IPS-20b (cell line): ENCODE data around the gene PTER.

ENCODE experiments used
- H3K27ac ChIP-seq: one replicate; pipeline ENCODE4 v1.5.1; 2013; ENCODE audit warnings: low read length
- H3K27me3 ChIP-seq: 2 replicates; pipeline ENCODE4 v1.6.1; 2013; ENCODE audit warnings: mild to moderate bottlenecking, low read length, inconsistent platforms; ENCODE audit not compliant: insufficient read depth
- H3K36me3 ChIP-seq: 2 replicates; pipeline ENCODE4 v1.6.1; 2013; ENCODE audit warnings: low read depth, mild to moderate bottlenecking, inconsistent platforms, low read length, moderate library complexity; ENCODE audit not compliant: insufficient read depth
- H3K4me1 ChIP-seq: 2 replicates; pipeline ENCODE4 v1.6.1; 2013; ENCODE audit warnings: mild to moderate bottlenecking, control low read depth, inconsistent platforms, low read length, moderate library complexity; ENCODE audit not compliant: insufficient read depth
- H3K4me3 ChIP-seq: 2 replicates; pipeline ENCODE4 v1.5.1; 2013; ENCODE audit warnings: mild to moderate bottlenecking, low read length, inconsistent platforms
- H3K9ac ChIP-seq: 2 replicates; pipeline ENCODE4 v1.6.1; 2013; ENCODE audit warnings: low read depth, mild to moderate bottlenecking, inconsistent platforms, low read length, moderate library complexity
- H3K9me3 ChIP-seq: 2 replicates; pipeline ENCODE4 v1.6.1; 2013; ENCODE audit warnings: mild to moderate bottlenecking, low read depth, low read length, inconsistent platforms; ENCODE audit not compliant: insufficient read depth

The PTER gene

DNA sequence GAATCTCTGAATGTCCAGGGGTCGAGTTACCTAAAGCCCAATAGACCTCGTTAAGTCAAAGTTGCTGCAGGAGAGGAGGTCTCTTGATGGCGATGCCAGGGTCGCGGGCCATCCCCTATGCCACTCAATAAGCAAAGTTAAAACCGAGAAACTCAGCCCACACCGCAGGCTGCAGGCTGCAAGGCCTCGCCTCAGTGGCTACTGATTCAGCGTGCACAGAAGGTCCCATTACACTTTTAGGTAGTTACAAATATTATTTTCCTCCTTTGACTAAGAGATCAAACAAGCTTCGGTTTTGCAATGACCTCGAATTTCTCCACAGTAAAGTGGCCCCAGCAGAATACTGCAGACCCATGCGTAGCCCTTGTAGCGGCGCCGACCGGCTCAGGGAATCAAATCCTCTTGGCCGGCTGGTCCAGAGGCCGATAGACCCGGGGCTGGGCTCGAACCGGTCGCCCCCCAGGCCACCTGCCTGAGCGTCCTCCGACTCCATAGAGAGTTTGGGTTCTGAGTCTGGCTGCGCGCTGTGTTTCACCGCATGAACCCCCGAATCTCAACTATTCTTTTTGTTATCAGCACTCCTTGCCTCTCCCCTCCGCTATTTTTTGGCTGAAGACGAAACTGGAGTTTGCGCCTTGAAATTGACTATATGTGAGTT lies 82.6 kb downstream of the PTER start:
- no peaks in the 10 kb centered on the region for H3K9me3 ChIP-seq
- H3K27me3 ChIP-seq = peaks cover 72% of the 10 kb centered on the region
- H3K4me1 ChIP-seq = peaks cover 9% of the 10 kb centered on the region; the same call in 1 of the 2 replicates
- peak overlapping the region; percentile 51; the same call in 1 of the 2 replicates for H3K9ac ChIP-seq
- H3K4me3 ChIP-seq = peak overlapping the region; percentile 72
- no peaks in the 10 kb centered on the region for H3K36me3 ChIP-seq
- no peak overlapping the region for H3K27ac ChIP-seq

DNA sequence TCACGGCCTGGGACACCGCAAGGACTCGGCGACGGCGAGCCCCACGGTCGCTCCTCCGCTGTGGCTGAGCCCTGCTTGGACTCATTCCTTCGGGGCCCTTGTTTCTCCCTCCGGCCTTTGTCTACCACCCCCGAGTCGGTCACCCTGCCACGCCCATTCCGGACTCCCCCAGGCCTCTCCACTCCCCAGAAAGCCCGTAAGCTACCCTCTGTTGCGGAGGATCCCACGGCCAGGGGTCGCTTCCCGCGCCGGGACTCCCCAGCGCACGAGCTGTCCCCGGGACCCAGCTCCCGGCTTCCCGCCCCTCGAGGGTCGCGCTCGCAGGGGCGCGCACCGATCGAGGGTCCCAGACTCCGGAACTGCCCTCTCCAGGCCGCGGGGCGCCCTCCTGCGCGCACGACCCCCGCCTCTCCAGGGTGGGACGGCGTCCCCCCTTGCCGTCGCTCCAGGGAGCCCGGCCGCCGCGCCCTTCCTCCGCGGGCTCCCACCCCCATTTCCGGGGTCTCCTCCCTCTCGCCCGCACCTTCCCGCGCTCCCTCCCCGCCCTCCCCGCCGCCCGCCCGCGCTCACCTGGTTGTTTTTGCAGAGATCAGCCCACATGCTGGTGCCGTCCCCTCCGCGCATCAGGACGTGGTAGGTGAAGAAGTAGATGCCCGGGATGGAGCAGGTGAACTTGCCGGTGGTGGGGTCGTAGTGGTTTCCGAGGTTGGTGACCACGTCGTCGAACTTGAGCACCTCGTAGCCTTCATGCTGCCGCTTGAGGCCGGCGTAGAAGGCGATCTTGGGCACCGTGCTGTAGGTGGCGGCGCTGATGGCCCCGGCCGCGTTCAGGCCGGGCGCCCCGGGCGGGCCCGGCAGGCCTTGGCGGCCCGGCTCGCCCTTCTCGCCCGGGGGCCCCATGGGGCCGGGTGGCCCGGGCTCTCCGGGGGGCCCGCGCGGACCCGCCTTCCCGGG lies 83.4 kb downstream of the PTER start:
- Histone ChIP-seq H3K27ac (no peak overlapping the region), H3K4me3 (peak overlapping the region; percentile 72), H3K4me1 (peaks cover 9% of the 10 kb centered on the region; the same call in 1 of the 2 replicates), H3K9me3 (no peaks in the 10 kb centered on the region), H3K36me3 (no peaks in the 10 kb centered on the region), H3K27me3 (peaks cover 80% of the 10 kb centered on the region), H3K9ac (peak overlapping the region; percentile 51; the same call in 1 of the 2 replicates)

DNA sequence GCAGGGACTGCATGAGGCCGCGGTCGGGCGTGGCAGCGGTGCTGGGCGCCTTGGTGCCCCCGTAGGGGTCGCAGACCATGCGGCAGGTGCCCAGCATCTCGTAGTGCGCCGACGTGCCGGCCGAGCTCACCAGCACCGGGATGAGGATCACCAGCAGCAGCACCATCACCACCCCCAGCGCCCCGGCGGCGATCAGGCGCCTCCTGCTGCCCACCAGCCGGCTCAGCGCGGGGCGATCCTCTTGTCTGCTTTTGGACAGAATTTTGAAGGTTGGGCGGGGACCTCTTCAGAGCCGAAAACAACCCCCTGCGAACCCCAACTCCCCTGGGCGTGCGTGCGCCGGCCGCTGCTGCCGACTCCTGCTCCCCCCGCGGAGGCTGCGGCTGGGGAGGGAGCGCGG lies 84.1 kb downstream of the PTER start:
- no peak overlapping the region for H3K9ac ChIP-seq
- no peaks in the 10 kb centered on the region for H3K36me3 ChIP-seq
- peaks cover 87% of the 10 kb centered on the region for H3K27me3 ChIP-seq
- H3K9me3 ChIP-seq = no peaks in the 10 kb centered on the region
- peak overlapping the region; percentile 72; the same call in 1 of the 2 replicates for H3K4me3 ChIP-seq
- peaks cover 9% of the 10 kb centered on the region; the same call in 1 of the 2 replicates for H3K4me1 ChIP-seq
- H3K27ac ChIP-seq = no peak overlapping the region

DNA sequence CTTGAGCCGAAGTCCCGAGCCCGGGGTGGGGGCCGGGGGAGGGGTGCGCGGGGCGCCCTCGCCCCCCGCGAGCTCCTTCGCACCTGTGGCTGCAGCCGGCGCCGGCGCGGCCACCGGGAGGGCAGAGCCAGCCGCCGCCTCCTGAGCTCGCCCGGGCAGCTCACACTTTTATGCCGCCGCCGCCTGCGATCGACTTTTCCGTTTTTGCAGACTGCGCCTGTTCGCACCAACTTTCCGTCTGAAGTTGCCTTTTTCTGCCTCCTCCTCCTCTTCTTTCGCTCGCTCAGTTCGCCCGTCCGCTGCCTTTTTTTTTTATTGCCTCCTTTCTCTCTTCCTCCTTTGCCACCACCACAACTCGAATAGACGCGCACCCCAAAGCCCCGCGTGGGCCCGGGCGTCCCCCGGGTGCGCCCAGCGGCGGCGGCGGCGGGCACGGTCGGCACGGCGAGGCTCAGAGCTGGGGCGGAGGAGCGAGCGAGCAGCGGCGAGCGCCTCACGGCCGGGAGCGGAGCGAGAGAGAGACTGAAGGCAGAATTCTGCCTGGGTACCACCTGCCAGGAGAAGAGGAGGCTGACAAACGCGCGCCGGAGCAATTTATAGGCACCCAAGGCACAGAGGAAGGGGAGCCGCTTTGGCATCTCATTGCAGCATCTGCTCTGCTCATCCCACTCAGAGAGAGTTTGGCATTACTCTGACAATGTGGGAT lies 84.7 kb downstream of the PTER start, which contains the start of gene C1QL3:
TSS of gene C1QL3 (minus strand) at position 569 of the 706 bp plus-strand sequence. CDS start 814 bp downstream, outside the sequence.
- Histone ChIP-seq H3K27me3 (peaks cover 90% of the 10 kb centered on the region), H3K36me3 (no peaks in the 10 kb centered on the region), H3K4me3 (peak within 1 kb of the TSS; percentile 72; the same call in 1 of the 2 replicates), H3K27ac (no peak within 1 kb of the TSS), H3K4me1 (peaks cover 9% of the 10 kb centered on the region; the same call in 1 of the 2 replicates), H3K9ac (no peak within 1 kb of the TSS), H3K9me3 (no peaks in the 10 kb centered on the region)

DNA sequence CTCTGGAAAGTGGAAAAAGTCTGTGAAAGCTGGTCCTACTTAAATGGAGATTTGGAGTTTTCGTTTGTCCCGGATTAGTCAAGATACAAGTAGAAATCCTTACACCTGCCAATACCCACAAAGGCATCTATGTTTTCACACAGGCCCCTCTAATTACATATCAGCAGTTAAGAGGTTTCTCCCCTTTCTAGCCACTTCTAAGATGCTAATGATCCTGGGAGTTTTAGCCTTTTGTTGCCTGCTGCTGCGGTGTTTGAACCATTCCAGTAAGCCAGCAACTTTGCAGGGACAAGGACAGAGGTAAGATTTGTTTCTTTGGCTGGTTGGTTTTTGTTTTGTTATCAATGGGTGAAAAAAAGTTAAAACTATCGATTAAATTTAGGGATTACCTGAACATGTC lies 90.6 kb downstream of the PTER start:
- Histone ChIP-seq H3K9me3 (no peaks in the 10 kb centered on the region), H3K9ac (no peak overlapping the region), H3K27ac (no peak overlapping the region), H3K4me1 (peaks cover 8% of the 10 kb centered on the region; the same call in 1 of the 2 replicates), H3K27me3 (peaks cover 45% of the 10 kb centered on the region), H3K36me3 (no peaks in the 10 kb centered on the region), H3K4me3 (peak overlapping the region; percentile 5; the same call in 1 of the 2 replicates)

DNA sequence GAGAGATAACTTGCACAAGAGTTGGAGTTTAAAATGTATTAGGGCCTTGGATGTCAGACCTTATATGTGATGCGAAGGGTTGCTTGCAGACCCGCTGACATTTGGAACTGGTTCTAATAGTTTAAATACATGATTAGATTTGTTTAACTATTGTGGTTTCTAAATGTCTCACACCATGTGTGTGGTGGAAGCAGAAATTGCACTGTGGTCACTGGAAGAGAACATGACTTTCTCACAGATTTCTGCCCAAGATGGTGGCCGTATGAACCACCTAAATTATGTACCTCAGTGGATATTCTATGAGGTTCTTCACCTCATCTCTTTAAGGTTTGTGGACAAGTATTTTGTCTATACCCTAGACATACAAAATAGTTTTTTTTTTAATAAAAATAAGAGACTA lies 93.0 kb downstream of the PTER start:
- H3K27me3 ChIP-seq = peaks cover 21% of the 10 kb centered on the region; the same call in 1 of the 2 replicates
- no peaks in the 10 kb centered on the region for H3K9me3 ChIP-seq
- H3K27ac ChIP-seq = no peak overlapping the region
- no peak overlapping the region for H3K4me3 ChIP-seq
- H3K9ac ChIP-seq = no peak overlapping the region
- no peaks in the 10 kb centered on the region for H3K36me3 ChIP-seq
- peaks cover 8% of the 10 kb centered on the region; the same call in 1 of the 2 replicates for H3K4me1 ChIP-seq

DNA sequence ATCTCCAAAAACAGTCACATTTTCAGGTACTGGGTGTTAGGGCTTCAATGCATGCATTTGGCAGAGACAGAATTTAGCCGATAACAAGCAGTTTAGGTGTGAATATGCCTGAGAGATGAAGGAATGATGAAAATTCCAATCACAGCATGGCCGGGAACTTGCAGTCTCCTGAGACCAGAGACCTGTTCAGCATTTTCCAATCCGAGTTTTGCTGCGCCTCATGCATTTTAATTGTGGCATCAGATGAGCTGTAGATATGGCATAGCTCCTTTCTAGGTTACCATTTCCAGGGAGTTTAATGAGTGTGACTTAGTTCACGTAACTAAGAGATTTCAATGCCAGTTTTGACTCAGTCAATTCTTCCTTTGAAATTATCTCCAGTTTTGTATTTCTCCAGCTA lies 99.3 kb downstream of the PTER start:
- H3K9ac ChIP-seq = no peak overlapping the region
- no peaks in the 10 kb centered on the region for H3K9me3 ChIP-seq
- H3K36me3 ChIP-seq = no peaks in the 10 kb centered on the region
- H3K27ac ChIP-seq = no peak overlapping the region
- no peaks in the 10 kb centered on the region for H3K27me3 ChIP-seq
- no peaks in the 10 kb centered on the region for H3K4me1 ChIP-seq
- no peak overlapping the region for H3K4me3 ChIP-seq

DNA sequence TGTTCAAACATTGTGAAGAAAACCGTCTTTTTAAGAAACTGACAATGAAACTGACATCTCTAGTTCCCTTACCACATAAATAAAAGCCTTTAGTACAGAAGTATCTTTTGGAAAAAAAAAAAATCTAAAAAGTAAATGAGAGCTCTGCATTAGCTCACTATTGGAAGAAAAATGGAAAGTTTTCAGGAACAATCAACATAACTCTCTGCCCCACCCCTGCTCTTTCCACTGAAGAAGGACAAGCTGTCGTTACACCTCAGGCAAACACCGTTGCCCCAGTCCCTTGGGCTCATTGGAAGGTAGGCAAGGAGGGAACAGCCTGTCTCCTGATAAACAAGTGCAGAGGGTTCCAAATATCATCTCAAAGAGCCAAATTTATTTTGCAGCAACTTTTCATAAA lies 107.3 kb downstream of the PTER start:
- Histone ChIP-seq H3K4me3 (no peak overlapping the region), H3K36me3 (no peaks in the 10 kb centered on the region), H3K27me3 (no peaks in the 10 kb centered on the region), H3K9me3 (no peaks in the 10 kb centered on the region), H3K9ac (no peak overlapping the region), H3K27ac (no peak overlapping the region), H3K4me1 (no peaks in the 10 kb centered on the region)

DNA sequence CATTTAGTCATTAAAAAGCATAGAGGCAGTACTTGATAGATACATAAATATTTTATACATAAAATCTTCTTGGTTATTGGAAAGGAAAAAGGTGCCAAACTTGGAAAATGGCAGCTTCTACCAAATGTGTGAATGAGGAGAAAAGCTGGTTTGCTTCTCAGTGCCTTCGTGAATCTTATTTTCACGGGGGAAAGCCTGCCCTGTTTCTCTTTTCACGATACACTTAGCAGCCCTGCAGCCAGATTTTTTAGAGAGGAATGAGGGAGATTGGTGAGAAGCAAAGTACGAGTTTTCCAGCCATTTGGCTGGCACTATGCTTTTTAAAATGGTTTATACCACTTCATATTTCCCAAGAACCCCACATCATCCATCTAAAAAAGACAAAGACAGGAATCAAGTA lies 107.8 kb downstream of the PTER start:
- Histone ChIP-seq H3K36me3 (no peaks in the 10 kb centered on the region), H3K9ac (no peak overlapping the region), H3K4me3 (no peak overlapping the region), H3K27ac (no peak overlapping the region), H3K27me3 (no peaks in the 10 kb centered on the region), H3K4me1 (no peaks in the 10 kb centered on the region), H3K9me3 (no peaks in the 10 kb centered on the region)

DNA sequence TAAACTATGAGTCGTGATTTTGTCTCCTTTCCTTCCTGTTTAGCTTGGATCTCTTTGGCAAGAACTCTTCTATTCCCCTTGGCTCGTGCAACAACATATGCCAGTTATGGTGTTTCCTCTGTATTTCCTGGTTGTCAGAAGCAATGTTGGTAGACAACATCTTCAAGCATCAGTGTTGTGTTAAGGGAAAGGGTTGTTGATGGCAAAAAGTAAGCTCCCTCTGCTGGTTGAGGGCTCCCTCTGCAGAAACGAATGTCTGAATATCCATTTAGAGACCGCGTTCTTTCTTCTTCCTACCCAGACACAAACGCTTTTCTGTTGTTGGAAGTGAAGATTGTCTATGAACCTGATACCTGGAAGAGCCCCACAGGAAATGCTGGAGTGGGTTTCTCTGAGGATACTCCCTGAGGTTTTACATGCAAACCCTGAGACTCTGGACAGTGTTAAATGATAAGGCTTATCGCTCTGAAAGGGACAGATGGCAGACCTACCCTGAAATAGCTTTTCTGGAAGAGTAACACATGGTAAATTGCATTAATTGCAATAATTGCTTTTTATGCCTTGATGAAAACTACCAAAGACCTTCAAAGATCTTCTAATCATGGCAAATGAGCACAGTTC lies 108.4 kb downstream of the PTER start:
- no peaks in the 10 kb centered on the region for H3K9me3 ChIP-seq
- H3K27ac ChIP-seq = no peak overlapping the region
- H3K27me3 ChIP-seq = no peaks in the 10 kb centered on the region
- no peaks in the 10 kb centered on the region for H3K4me1 ChIP-seq
- no peak overlapping the region for H3K9ac ChIP-seq
- no peak overlapping the region for H3K4me3 ChIP-seq
- no peaks in the 10 kb centered on the region for H3K36me3 ChIP-seq

DNA sequence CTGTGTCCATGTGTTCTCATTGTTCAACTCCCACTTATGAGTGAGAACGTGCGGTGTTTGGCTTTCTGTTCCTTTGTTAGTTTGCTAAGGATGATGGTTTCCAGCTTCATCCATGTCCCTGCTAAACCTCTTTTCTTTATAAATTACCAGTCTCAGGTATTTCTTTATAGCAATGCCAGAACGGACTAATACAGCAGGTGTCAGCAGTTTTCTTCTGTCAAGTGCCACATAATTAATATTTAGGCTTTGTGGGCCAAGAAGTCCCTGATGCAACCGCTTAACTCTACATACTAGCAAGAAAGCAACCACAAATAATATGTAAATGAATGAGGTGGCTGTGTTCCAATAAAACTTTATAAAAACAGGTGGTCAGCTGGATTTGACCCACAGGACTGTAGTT lies 111.2 kb downstream of the PTER start:
- no peak overlapping the region for H3K9ac ChIP-seq
- H3K27me3 ChIP-seq = no peaks in the 10 kb centered on the region
- no peak overlapping the region for H3K27ac ChIP-seq
- H3K4me3 ChIP-seq = no peak overlapping the region
- no peaks in the 10 kb centered on the region for H3K4me1 ChIP-seq
- no peaks in the 10 kb centered on the region for H3K36me3 ChIP-seq
- no peaks in the 10 kb centered on the region for H3K9me3 ChIP-seq
